NCI-H82 treated with DMSO at 0.1 percent for 48 hours (cell line): Measurements from ENCODE around the gene RUBCN.

Source experiments
- DNase-seq: peaks from one replicate; lab custom pipeline; 2025; ENCODE audit not compliant: unreplicated experiment; lab: John Stamatoyannopoulos, UW

The RUBCN gene

GRCh38 chr3:197736491-197737318 is at the start of gene RUBCN:
Gene RUBCN (minus strand): TSS chr3:197736904. CDS start chr3:197736719, 185 bp downstream.
- peak; percentile 91 for DNase-seq

GRCh38 chr3:197784019-197784585 is 47.4 kb upstream of the RUBCN start:
- no peak for DNase-seq

- DNase-seq: no peak
Measured at GRCh38 chr3:197782230-197782629, 45.5 kb upstream of the RUBCN start.

- peak; percentile 79 for DNase-seq
Measured at GRCh38 chr3:197775317-197775716, 38.6 kb upstream of the RUBCN start.

GRCh38 chr3:197761784-197762183 is 25.1 kb upstream of the RUBCN start:
- DNase-seq: no peak

- peak; percentile 64 for DNase-seq
Measured at GRCh38 chr3:197758512-197758911, 21.8 kb upstream of the RUBCN start.

- DNase-seq: no peak
Measured at GRCh38 chr3:197756704-197757103, 20.0 kb upstream of the RUBCN start.

- no peak for DNase-seq
Measured at GRCh38 chr3:197753263-197753662, 16.6 kb upstream of the RUBCN start.

- no peak for DNase-seq
Measured at GRCh38 chr3:197752107-197752506, 15.4 kb upstream of the RUBCN start.

GRCh38 chr3:197750858-197751737 is 14.4 kb upstream of the RUBCN start:
- no peak for DNase-seq

GRCh38 chr3:197750396-197750831 is 13.7 kb upstream of the RUBCN start:
- DNase-seq: peak; percentile 15

- peak; percentile 76 for DNase-seq
Measured at GRCh38 chr3:197749601-197750395, 13.1 kb upstream of the RUBCN start, which contains the start of gene FYTTD1. Gene FYTTD1 (plus strand): TSS chr3:197749883. CDS start chr3:197749972, 89 bp downstream.

- peak; percentile 61 for DNase-seq
Measured at GRCh38 chr3:197749315-197749600, 12.6 kb upstream of the RUBCN start.

- no peak for DNase-seq
Measured at GRCh38 chr3:197748597-197749314, 12.1 kb upstream of the RUBCN start.

- no peak for DNase-seq
Measured at GRCh38 chr3:197746801-197747237, 10.1 kb upstream of the RUBCN start.

- DNase-seq: no peak
Measured at GRCh38 chr3:197746209-197746608, 9.5 kb upstream of the RUBCN start.

- no peak for DNase-seq
Measured at GRCh38 chr3:197742787-197743186, 6.1 kb upstream of the RUBCN start.

GRCh38 chr3:197737749-197738462 is 1.2 kb upstream of the RUBCN start:
- DNase-seq: no peak

- DNase-seq: no peak
Measured at GRCh38 chr3:197737319-197737649, 580 bp upstream of the RUBCN start.
